Erythroblast (primary cell): ENCODE data around the gene HOXC5.
"Not testable (repeated sequence)": the region's sequence is repeated elsewhere in the genome, so short reads cannot be mapped to it uniquely, and the experiment has no call there.

Experiments
- DNase-seq, 2 experiments: peaks; one replicate each; lab custom pipeline; 2025; lab: John Stamatoyannopoulos, UW
- GATA1 ChIP-seq: IDR thresholded peaks from 2 replicates; pipeline ENCODE4 v1.6.1; 2011; ENCODE audit warnings: low read depth, mild to moderate bottlenecking, control low read depth, low read length, moderate library complexity
- POLR2A ChIP-seq: IDR thresholded peaks from 2 replicates; pipeline ENCODE4 v1.6.1; 2011; ENCODE audit warnings: mild to moderate bottlenecking, low read length

Gene HOXC5

GRCh38 chr12:54074308-54074707 lies 41.5 kb downstream of the HOXC5 start:
- DNase-seq = no peak
- TF ChIP-seq POLR2A (no peak), GATA1 (no peak)

GRCh38 chr12:54075409-54075808 lies 42.6 kb downstream of the HOXC5 start:
- DNase-seq = no peak
- TF ChIP-seq POLR2A = no peak
- no peak for TF ChIP-seq GATA1

GRCh38 chr12:54075974-54076373 lies 43.1 kb downstream of the HOXC5 start:
- no peak for DNase-seq
- TF ChIP-seq POLR2A (no peak), GATA1 (no peak)

GRCh38 chr12:54077843-54078242 lies 45.0 kb downstream of the HOXC5 start:
- DNase-seq = not testable (repeated sequence)

GRCh38 chr12:54079115-54079514 lies 46.3 kb downstream of the HOXC5 start:
- DNase-seq = not testable (repeated sequence)

- DNase-seq = not testable (repeated sequence)
Observed at GRCh38 chr12:54080008-54080924, 47.4 kb downstream of the HOXC5 start.

- not testable (repeated sequence) for DNase-seq
Observed at GRCh38 chr12:54081053-54081514, 48.2 kb downstream of the HOXC5 start.

GRCh38 chr12:54081581-54082396 lies 48.9 kb downstream of the HOXC5 start:
- not testable (repeated sequence) for DNase-seq

GRCh38 chr12:54082397-54082892 lies 49.6 kb downstream of the HOXC5 start:
- TF ChIP-seq GATA1 (no peak), POLR2A (no peak)
- DNase-seq = no peak
